Esophagus (tissue), 2 donors: ENCODE results near the gene ITGA4. TPM values are rescaled to one million over a fixed set of nuclear protein-coding genes. Genes with fewer than 3 reads are reported as not detected.

Experiments
- H3K27ac ChIP-seq, 2 donors: one replicate each; pipeline ENCODE4 v1.5.1; 2013; ENCODE audit warnings: low read depth in 2 of 2, mild to moderate bottlenecking in 2 of 2, inconsistent platforms in 1 of 2, low read length in 1 of 2, moderate library complexity in 1 of 2
- H3K27me3 ChIP-seq, 2 donors: one replicate each; pipeline ENCODE4 v1.6.1; 2013; ENCODE audit warnings: low read length in 2 of 2, control low read depth in 1 of 2, mild to moderate bottlenecking in 1 of 2; ENCODE audit not compliant: insufficient read depth in 2 of 2, control insufficient read depth in 1 of 2
- H3K36me3 ChIP-seq, 2 donors: one replicate each; pipeline ENCODE4 v1.6.1; 2013; ENCODE audit warnings: low read length in 1 of 2; ENCODE audit not compliant: control insufficient read depth in 2 of 2, insufficient read depth in 2 of 2
- H3K4me1 ChIP-seq, 2 donors: one replicate each; pipeline ENCODE4 v1.6.1; 2013; ENCODE audit warnings: low read length in 1 of 2; ENCODE audit not compliant: control insufficient read depth in 2 of 2, insufficient read depth in 2 of 2
- H3K4me3 ChIP-seq, 2 donors: one replicate each; pipeline ENCODE4 v1.5.1; 2013; ENCODE audit warnings: low read length in 2 of 2, mild to moderate bottlenecking in 2 of 2, low read depth in 1 of 2, moderate library complexity in 1 of 2
- H3K9me3 ChIP-seq, 2 donors: one replicate each; pipeline ENCODE4 v1.6.1; 2013; ENCODE audit warnings: mild to moderate bottlenecking in 2 of 2, low read depth in 1 of 2, low read length in 1 of 2, moderate library complexity in 1 of 2; ENCODE audit not compliant: control insufficient read depth in 2 of 2, insufficient read depth in 1 of 2
- WGBS, 2 donors: extraction: QIAGEN DNeasy Blood & Tissue Kit; methylation state at CpG; one replicate each; pipeline ENCODE4 v1.1.7; 2013; 5-methylcytosine and 5-hydroxymethylcytosine counted together
- polyA plus RNA-seq, 2 donors: library from polyadenylated mRNA; stranded (reverse); fragments of 200-250 nt; gene quantifications; one replicate each; pipeline ENCODE4 v1.2.3, GENCODE V29; 2013
- donor health status: healthy with polysubstance abuse.
- donor health status: Bipolar disorder and iron deficiency.

ITGA4 gene
- polyA plus RNA-seq, 2 donors = 0.22 to 0.45 TPM

DNA sequence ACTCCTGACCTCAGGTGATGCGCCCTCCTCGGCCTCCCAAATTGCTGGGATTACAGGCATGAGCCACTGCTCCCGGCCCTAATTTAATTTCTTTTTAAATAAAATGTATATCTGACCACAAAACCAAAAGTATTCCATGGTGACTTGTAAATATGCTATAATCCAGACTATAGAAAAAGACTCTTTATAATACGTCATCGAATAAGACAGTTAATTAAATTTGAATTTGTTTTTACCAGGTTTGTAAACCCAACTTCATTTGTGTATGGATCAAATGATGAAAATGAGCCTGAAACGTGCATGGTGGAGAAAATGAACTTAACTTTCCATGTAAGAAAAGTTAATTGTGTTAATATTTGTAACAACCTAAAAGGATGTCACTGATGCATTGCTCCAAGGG is 69.9 kb downstream of the ITGA4 start:
- Histone ChIP-seq H3K27me3 (no peaks in the 10 kb centered on the region), H3K9me3 (no peaks in the 10 kb centered on the region), H3K36me3 (no peaks in the 10 kb centered on the region), H3K27ac (no peak overlapping the region), H3K4me1 (no peaks in the 10 kb centered on the region), H3K4me3 (no peak overlapping the region)
- WGBS, 2 donors = 92 to 94% methylated on average over 6 of the region's 6 CpGs

- Histone ChIP-seq H3K27me3 (no peaks in the 10 kb centered on the region), H3K4me3 (no peak overlapping the region), H3K9me3 (no peaks in the 10 kb centered on the region), H3K4me1 (no peaks in the 10 kb centered on the region), H3K36me3 (no peaks in the 10 kb centered on the region), H3K27ac (no peak overlapping the region)
- 67 to 77% methylated on average over 1 of the region's 1 CpG for WGBS, 2 donors
These were observed 71.3 kb downstream of the ITGA4 start for GRCh38 chr2:181528441-181528840.

GRCh38 chr2:181536730-181537129 is 79.5 kb downstream of the ITGA4 start:
- Histone ChIP-seq H3K27ac (no peak overlapping the region), H3K4me1 (no peaks in the 10 kb centered on the region)
- WGBS, 2 donors = 85 to 86% methylated on average over 2 of the region's 2 CpGs

GRCh38 chr2:181540421-181540820 is 83.2 kb downstream of the ITGA4 start:
- H3K36me3 ChIP-seq = no peaks in the 10 kb centered on the region
- WGBS, 2 donors = 78 to 93% methylated on average over 4 of the region's 4 CpGs
- H3K4me3 ChIP-seq = no peak overlapping the region
- H3K27me3 ChIP-seq = no peaks in the 10 kb centered on the region
- no peaks in the 10 kb centered on the region for H3K9me3 ChIP-seq
- H3K27ac ChIP-seq = no peak overlapping the region
- no peaks in the 10 kb centered on the region for H3K4me1 ChIP-seq

More at GRCh38 chr2:181536730-181537129, 79.5 kb downstream of the ITGA4 start:
- H3K36me3 ChIP-seq = no peaks in the 10 kb centered on the region
- no peaks in the 10 kb centered on the region for H3K9me3 ChIP-seq
- no peak overlapping the region for H3K4me3 ChIP-seq
- H3K27me3 ChIP-seq = no peaks in the 10 kb centered on the region

DNA sequence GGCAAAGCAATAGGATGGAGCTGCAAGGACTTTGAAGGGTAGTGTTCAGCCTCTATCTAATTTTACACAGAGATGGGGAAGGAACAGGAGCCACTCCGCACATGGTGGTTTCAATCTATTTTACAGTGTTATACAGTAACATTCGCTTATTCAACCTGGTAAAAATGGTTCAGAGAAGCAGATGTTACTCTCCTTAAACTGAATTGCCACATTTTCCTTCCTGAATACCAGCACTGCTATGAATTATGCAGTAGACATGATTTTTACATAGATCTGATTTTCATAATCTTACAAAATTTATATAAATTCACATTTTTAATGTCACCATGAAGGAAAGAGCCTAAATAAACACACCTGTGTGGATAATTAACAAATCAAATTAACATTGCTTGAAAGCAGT is 85.0 kb downstream of the ITGA4 start:
- H3K4me1 ChIP-seq = no peaks in the 10 kb centered on the region
- 92 to 96% methylated on average over 2 of the region's 2 CpGs for WGBS, 2 donors

DNA sequence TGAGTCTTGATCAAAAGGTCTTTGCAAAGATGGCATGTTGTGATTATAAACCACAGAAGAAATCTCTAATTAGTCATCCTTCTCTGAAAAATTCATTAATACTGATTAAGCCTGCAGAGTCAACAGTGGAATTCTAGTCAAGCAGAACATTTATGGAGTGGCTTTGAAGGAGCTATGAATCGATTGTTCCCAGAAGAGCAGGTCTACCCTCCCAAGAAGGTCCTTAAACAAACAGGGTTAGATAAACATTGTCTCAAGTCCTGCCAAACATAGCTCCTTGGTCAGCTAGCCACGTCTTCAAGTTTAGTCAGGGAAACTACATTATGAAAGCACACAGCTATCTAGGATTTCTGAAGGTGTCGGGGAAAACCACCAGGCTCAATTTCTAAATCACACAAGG is 88.9 kb downstream of the ITGA4 start:
- H3K4me3 ChIP-seq = no peak overlapping the region
- WGBS, 2 donors = 37 to 40% methylated on average over 3 of the region's 3 CpGs
- no peaks in the 10 kb centered on the region for H3K9me3 ChIP-seq
- no peaks in the 10 kb centered on the region for H3K27me3 ChIP-seq
- H3K4me1 ChIP-seq = no peaks in the 10 kb centered on the region
- H3K27ac ChIP-seq = no peak overlapping the region
- no peaks in the 10 kb centered on the region for H3K36me3 ChIP-seq

More for the DNA sequence above, 85.0 kb downstream of the ITGA4 start:
- no peak overlapping the region for H3K4me3 ChIP-seq
- no peaks in the 10 kb centered on the region for H3K27me3 ChIP-seq
- no peak overlapping the region for H3K27ac ChIP-seq
- H3K9me3 ChIP-seq = no peaks in the 10 kb centered on the region
- no peaks in the 10 kb centered on the region for H3K36me3 ChIP-seq

DNA sequence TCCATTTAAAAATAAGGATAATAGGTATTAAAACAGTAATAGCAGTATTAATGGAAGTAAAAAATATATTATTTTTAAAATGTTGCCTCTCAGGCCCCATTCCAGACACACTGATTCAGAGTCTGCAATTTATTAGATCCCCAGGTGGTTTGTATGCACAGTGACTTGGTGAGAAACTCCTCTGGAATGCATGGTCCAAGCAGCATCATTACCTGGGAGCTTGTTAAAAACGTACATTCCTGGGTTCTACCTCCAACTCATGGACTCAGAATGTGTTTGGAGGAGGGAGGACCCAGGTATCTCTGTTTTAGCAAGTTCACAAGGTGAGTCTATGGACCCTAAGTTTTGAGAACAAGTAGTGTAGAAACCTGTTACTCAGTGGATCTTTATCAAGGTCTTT is 95.6 kb downstream of the ITGA4 start:
- WGBS, 2 donors = 34 to 46% methylated on average over 1 of the region's 1 CpG
- no peak overlapping the region for H3K27ac ChIP-seq
- H3K27me3 ChIP-seq = no peaks in the 10 kb centered on the region
- no peaks in the 10 kb centered on the region for H3K4me1 ChIP-seq
- H3K36me3 ChIP-seq = no peaks in the 10 kb centered on the region
- H3K9me3 ChIP-seq = no peaks in the 10 kb centered on the region
- H3K4me3 ChIP-seq = no peak overlapping the region

GRCh38 chr2:181553244-181553643 is 96.1 kb downstream of the ITGA4 start:
- Histone ChIP-seq H3K4me1 (no peaks in the 10 kb centered on the region), H3K36me3 (no peaks in the 10 kb centered on the region), H3K9me3 (no peaks in the 10 kb centered on the region), H3K27ac (no peak overlapping the region), H3K4me3 (no peak overlapping the region), H3K27me3 (no peaks in the 10 kb centered on the region)
- 91 to 93% methylated on average over 2 of the region's 2 CpGs for WGBS, 2 donors

GRCh38 chr2:181554061-181554830 is 97.1 kb downstream of the ITGA4 start:
- no peaks in the 10 kb centered on the region for H3K9me3 ChIP-seq
- H3K4me3 ChIP-seq = no peak overlapping the region
- no peaks in the 10 kb centered on the region for H3K36me3 ChIP-seq
- no peak overlapping the region for H3K27ac ChIP-seq
- WGBS, 2 donors = 82% methylated on average over 2 of the region's 2 CpGs
- H3K4me1 ChIP-seq = no peaks in the 10 kb centered on the region
- H3K27me3 ChIP-seq = no peaks in the 10 kb centered on the region

DNA sequence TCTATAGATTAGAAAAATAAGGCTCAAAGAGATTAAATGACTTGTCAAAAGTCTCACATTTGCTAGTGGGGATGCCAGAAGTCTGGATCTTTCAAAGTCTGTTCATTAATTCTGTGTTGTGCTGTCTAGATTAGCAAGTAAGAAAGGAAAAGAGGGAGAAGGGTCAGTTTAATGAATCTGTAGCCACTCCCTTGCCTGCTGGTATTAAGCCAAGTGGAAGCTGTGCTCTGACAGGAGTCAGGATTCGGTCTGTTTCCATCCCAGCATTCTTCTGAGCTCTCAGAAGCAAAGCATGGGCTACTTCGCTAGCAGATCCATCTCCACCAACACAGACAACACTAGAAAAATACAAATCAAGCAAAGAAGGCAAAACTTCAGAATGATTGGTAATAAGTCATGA is 101.2 kb downstream of the ITGA4 start:
- Histone ChIP-seq H3K36me3 (no peaks in the 10 kb centered on the region), H3K9me3 (no peaks in the 10 kb centered on the region), H3K27ac (no peak overlapping the region), H3K4me1 (no peaks in the 10 kb centered on the region), H3K4me3 (no peak overlapping the region), H3K27me3 (no peaks in the 10 kb centered on the region)
- WGBS, 2 donors = 71% methylated on average over 2 of the region's 2 CpGs
